ENCODE results near the gene ACOT2. TPM values are rescaled to one million over a fixed set of nuclear protein-coding genes. Genes with fewer than 3 reads are reported as not detected.
A peak's percentile ranks its signal among the peaks of the same experiment; 100 is the strongest.
"Not testable (repeated sequence)": the region's sequence is repeated elsewhere in the genome, so short reads cannot be mapped to it uniquely, and the experiment has no call there.

The ACOT2 gene, protein sequence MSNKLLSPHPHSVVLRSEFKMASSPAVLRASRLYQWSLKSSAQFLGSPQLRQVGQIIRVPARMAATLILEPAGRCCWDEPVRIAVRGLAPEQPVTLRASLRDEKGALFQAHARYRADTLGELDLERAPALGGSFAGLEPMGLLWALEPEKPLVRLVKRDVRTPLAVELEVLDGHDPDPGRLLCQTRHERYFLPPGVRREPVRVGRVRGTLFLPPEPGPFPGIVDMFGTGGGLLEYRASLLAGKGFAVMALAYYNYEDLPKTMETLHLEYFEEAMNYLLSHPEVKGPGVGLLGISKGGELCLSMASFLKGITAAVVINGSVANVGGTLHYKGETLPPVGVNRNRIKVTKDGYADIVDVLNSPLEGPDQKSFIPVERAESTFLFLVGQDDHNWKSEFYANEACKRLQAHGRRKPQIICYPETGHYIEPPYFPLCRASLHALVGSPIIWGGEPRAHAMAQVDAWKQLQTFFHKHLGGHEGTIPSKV
- 10 to 100 TPM; 16.3 to 19.2 (median 17.4) TPM for total RNA-seq
- 10.6 TPM for total RNA-seq (2013)

DNA sequence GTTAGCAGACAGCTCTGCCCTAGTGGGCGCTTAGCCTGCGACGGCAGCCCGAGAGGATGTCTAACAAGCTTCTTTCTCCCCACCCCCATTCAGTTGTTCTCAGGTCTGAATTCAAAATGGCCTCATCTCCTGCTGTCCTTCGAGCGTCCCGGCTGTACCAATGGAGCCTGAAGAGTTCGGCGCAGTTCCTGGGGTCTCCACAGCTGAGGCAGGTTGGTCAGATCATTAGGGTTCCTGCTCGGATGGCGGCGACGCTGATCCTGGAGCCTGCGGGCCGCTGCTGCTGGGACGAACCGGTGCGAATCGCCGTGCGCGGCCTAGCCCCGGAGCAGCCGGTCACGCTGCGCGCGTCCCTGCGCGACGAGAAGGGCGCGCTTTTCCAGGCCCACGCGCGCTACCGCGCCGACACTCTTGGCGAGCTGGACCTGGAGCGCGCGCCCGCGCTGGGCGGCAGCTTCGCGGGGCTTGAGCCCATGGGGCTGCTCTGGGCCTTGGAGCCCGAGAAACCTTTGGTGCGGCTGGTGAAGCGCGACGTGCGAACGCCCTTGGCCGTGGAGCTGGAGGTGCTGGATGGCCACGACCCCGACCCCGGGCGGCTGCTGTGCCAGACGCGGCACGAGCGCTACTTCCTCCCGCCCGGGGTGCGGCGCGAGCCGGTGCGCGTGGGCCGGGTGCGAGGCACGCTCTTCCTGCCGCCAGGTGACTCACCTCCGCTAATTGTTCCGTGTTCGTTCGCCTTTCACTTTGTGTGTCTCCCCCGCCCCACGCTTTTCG is at the start of gene ACOT2:
Gene ACOT2 (plus strand): TSS at position 29 of the 774 bp plus-strand sequence. CDS start 28 bp downstream, at position 57.
- not testable (repeated sequence) for H3K36me3 Mint-ChIP-seq; H3K36me3 ChIP-seq (ENCODE audit: control insufficient read depth, insufficient read depth, low read length)
- peak within 1 kb of the TSS; percentile 92 to 94 for H3K27ac Mint-ChIP-seq

DNA sequence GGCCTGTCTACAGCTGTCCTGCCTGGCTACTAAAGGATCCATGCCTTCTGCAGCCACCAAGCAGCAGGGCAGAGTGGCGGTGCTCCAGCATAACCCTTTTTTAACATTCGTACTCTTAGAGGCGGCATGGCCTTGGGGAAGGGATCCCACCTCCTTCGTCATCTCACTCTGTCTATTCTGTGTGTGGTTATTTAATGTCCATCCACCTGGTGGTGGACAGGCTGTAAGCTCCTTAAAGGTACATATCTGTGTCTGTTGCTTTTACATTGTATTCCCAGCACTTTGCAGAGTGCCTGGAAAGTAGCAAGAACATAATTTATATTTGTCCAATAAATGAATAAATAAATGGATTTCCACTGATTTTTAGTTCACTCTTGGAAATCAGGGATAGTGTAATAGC is 47.8 kb upstream of the ACOT2 start:
- ATAC-seq = no peak
- Mint-ChIP-seq H3K9me3 (no peaks in the 10 kb centered on the region), H3K36me3 (no peaks in the 10 kb centered on the region), H3K4me3 (no peak overlapping the region), H3K4me1 (no peaks in the 10 kb centered on the region), H3K27ac (no peak overlapping the region), H3K27me3 (ENCODE audit: low read depth in 2 of 2) (no peaks in the 10 kb centered on the region)
- no peaks in the 10 kb centered on the region for H3K27me3 ChIP-seq (ENCODE audit: control insufficient read depth, insufficient read depth, low read length)
- H3K4me3 ChIP-seq (ENCODE audit: low read length) = no peak overlapping the region
- 93% methylated on average over 4 of the region's 4 CpGs for WGBS (ENCODE audit: insufficient coverage)
- H3K4me1 ChIP-seq (ENCODE audit: control insufficient read depth, insufficient read depth, low read length) = no peaks in the 10 kb centered on the region
- no peak for DNase-seq
- H3K9me3 ChIP-seq (ENCODE audit: control insufficient read depth, insufficient read depth, low read length) = no peaks in the 10 kb centered on the region
- TF ChIP-seq, protein P1, sequence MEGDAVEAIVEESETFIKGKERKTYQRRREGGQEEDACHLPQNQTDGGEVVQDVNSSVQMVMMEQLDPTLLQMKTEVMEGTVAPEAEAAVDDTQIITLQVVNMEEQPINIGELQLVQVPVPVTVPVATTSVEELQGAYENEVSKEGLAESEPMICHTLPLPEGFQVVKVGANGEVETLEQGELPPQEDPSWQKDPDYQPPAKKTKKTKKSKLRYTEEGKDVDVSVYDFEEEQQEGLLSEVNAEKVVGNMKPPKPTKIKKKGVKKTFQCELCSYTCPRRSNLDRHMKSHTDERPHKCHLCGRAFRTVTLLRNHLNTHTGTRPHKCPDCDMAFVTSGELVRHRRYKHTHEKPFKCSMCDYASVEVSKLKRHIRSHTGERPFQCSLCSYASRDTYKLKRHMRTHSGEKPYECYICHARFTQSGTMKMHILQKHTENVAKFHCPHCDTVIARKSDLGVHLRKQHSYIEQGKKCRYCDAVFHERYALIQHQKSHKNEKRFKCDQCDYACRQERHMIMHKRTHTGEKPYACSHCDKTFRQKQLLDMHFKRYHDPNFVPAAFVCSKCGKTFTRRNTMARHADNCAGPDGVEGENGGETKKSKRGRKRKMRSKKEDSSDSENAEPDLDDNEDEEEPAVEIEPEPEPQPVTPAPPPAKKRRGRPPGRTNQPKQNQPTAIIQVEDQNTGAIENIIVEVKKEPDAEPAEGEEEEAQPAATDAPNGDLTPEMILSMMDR (IDR thresholded peaks at IDR 0.05) = no peak
- H3K36me3 ChIP-seq (ENCODE audit: control insufficient read depth, insufficient read depth, low read length) = no peaks in the 10 kb centered on the region
- H3K27ac ChIP-seq (ENCODE audit: low read length) = no peak overlapping the region
- intact Hi-C loops (cut with micrococcal nuclease) = no loop called here

More for the DNA sequence above, at the start of gene ACOT2:
- DNase-seq (peak; percentile 71 to 84), ATAC-seq (peak; percentile 73 to 85 (median 77))
- not testable (repeated sequence) for H3K27me3 ChIP-seq (ENCODE audit: control insufficient read depth, insufficient read depth, low read length); H3K9me3 ChIP-seq (ENCODE audit: control insufficient read depth, insufficient read depth, low read length); H3K27me3 Mint-ChIP-seq (ENCODE audit: low read depth in 2 of 2); H3K9me3 Mint-ChIP-seq
- peak within 1 kb of the TSS; percentile 92 for H3K27ac ChIP-seq (ENCODE audit: low read length)
- peaks cover 45% of the 10 kb centered on the region for H3K4me1 ChIP-seq (ENCODE audit: control insufficient read depth, insufficient read depth, low read length)
- under 1% methylated on average over 83 of the region's 83 CpGs for WGBS (ENCODE audit: insufficient coverage)
- Mint-ChIP-seq H3K4me3 (peak within 1 kb of the TSS; percentile 93), H3K4me1 (peaks cover 29 to 46% of the 10 kb centered on the region in 2 donors)
- peak within 1 kb of the TSS; percentile 66 for H3K4me3 ChIP-seq (ENCODE audit: low read length)
- intact Hi-C loops (cut with micrococcal nuclease) = loop anchor here (2.0 kb wide), 1 partner anchor 79 kb away; the partner anchor contains the start of gene RIOX1

DNA sequence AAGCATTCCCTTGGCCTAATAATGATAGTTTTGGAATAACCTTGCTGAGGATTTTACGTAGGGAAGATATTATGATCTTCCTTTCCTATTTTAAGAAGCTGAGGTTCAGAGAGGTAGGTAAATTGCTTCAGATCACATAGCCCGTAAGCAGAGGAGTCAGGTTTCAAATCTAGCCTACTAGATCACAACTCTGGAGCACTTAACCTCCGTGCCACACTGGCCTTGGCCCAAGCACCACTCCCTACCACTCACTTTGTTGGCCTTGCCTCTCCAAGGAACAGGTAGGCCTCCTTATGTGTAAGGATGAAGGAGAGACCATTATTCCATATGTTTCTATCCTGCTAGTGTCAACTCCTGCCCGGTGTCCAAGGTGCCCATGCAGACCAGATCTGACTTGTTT is 44.5 kb upstream of the ACOT2 start:
- Mint-ChIP-seq H3K27me3 (ENCODE audit: low read depth in 2 of 2) (no peaks in the 10 kb centered on the region), H3K4me1 (no peaks in the 10 kb centered on the region), H3K36me3 (no peaks in the 10 kb centered on the region), H3K27ac (no peak overlapping the region), H3K4me3 (no peak overlapping the region), H3K9me3 (no peaks in the 10 kb centered on the region)
- no peak overlapping the region for H3K4me3 ChIP-seq (ENCODE audit: low read length)
- intact Hi-C loops (cut with micrococcal nuclease) = no loop called here
- no peak overlapping the region for H3K27ac ChIP-seq (ENCODE audit: low read length)
- no peaks in the 10 kb centered on the region for H3K27me3 ChIP-seq (ENCODE audit: control insufficient read depth, insufficient read depth, low read length)
- H3K36me3 ChIP-seq (ENCODE audit: control insufficient read depth, insufficient read depth, low read length) = no peaks in the 10 kb centered on the region
- DNase-seq (no peak), ATAC-seq (no peak)
- 97% methylated on average over 4 of the region's 4 CpGs for WGBS (ENCODE audit: insufficient coverage)
- H3K4me1 ChIP-seq (ENCODE audit: control insufficient read depth, insufficient read depth, low read length) = no peaks in the 10 kb centered on the region
- H3K9me3 ChIP-seq (ENCODE audit: control insufficient read depth, insufficient read depth, low read length) = no peaks in the 10 kb centered on the region
- TF ChIP-seq, protein P1 (IDR thresholded peaks at IDR 0.05) = no peak
